ENCODE results near the gene TNS1. TPM values are rescaled to one million over a fixed set of nuclear protein-coding genes. Genes with fewer than 3 reads are reported as not detected.

TNS1 gene
- total RNA-seq, 1 donor from 2014 or later: 0.24 TPM

DNA sequence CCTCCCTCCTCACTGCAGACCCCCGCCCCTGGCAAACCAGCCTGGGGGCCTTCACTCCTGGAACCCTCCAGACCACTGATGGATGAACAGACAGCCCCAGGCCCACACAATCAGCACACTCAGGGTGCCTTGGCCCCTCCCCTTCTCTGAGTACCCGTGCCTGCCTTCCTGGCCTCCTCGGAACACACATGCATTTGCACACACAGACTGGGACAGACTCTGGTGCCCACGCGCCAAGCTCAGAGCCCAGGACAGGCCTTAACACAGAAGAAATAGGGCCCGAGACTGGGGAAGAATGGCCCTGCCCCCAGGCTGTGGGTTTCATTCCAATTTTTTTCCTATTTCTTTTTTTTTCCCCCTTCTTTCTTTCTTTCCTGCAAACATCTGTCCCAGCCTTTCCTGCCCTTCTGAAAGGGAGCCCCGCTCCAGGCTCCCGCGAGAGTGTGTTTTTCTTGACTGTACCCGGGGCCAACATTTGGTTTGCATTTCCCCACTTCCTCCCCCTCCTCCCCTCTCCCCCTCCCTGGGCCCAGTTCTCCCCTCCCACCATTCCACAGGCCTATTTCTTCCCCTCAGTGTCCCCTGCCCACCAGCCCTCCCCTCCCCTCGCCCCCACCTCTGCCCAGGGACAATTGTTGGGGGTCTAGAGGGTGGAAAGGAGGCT is 618 bp upstream of the TNS1 start:
- Histone ChIP-seq H3K4me3 (no peak overlapping the region), H3K9ac (no peak overlapping the region), H3K9me3 (ENCODE audit: low read depth) (no peaks in the 10 kb centered on the region), H3K79me2 (ENCODE audit: low read depth) (no peaks in the 10 kb centered on the region), H4K20me1 (ENCODE audit: low read depth) (no peaks in the 10 kb centered on the region), H3K27me3 (peaks cover 9% of the 10 kb centered on the region), H2AFZ (replicated peaks) (peak overlapping the region; percentile 42), H3K36me3 (no peaks in the 10 kb centered on the region), H3K4me2 (peak overlapping the region; percentile 60), H3F3A (ENCODE audit: low read depth) (no peaks in the 10 kb centered on the region), H3K4me1 (peaks cover 22% of the 10 kb centered on the region), H3K27ac (no peak overlapping the region)
- DNase-seq (ENCODE audit: low spot score): no peak
- Mint-ChIP-seq H3K4me1 (peaks cover 52% of the 10 kb centered on the region), H3K4me3 (peak overlapping the region; percentile 79), H3K36me3 (no peaks in the 10 kb centered on the region), H3K9me3 (no peaks in the 10 kb centered on the region), H3K27ac (peak overlapping the region; percentile 92), H3K27me3 (ENCODE audit: insufficient read depth, low read depth) (peaks cover 11% of the 10 kb centered on the region)
- TF ChIP-seq, protein P1, sequence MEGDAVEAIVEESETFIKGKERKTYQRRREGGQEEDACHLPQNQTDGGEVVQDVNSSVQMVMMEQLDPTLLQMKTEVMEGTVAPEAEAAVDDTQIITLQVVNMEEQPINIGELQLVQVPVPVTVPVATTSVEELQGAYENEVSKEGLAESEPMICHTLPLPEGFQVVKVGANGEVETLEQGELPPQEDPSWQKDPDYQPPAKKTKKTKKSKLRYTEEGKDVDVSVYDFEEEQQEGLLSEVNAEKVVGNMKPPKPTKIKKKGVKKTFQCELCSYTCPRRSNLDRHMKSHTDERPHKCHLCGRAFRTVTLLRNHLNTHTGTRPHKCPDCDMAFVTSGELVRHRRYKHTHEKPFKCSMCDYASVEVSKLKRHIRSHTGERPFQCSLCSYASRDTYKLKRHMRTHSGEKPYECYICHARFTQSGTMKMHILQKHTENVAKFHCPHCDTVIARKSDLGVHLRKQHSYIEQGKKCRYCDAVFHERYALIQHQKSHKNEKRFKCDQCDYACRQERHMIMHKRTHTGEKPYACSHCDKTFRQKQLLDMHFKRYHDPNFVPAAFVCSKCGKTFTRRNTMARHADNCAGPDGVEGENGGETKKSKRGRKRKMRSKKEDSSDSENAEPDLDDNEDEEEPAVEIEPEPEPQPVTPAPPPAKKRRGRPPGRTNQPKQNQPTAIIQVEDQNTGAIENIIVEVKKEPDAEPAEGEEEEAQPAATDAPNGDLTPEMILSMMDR (IDR thresholded peaks at IDR 0.05): no peak
- TF ChIP-seq EZH2 (IDR thresholded peaks at IDR 0.05): no peak
- no peak for TF ChIP-seq EZH2phosphoT487 (IDR thresholded peaks at IDR 0.05)

DNA sequence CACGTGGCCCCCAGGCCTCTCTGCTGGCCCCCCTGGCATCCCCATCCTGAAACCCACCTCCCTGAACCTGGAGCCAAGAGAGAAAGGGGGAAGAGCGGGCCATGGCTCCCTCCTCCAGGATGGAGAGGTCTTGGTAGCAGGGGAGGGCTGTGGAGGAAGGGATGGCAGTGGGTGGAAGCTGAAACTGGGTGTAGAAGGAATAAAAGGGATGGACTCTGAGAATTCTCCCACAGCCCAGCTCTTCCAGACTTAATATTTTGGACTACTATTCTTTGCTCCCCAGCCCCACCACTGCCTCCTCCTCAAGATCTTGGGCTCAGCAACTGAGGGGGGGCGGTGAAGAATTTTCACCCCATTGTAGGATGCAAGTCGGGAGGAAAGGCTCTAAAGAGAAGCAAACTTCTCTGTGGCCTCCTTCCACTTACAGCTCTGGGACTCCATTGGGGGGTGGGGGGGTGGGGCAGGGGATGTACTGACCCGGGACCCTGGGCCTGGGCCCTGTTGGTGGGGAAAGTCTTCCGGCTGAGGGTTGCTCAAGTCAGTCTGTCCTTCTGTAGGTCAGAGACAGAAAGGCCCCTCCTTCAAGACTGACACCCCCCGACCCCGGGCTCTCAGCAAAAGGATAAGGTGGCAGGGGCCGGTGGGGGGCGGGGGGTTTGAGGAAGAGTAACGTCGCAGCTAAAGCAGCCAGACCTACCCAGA is 501 bp downstream of the TNS1 start:
- Mint-ChIP-seq H3K4me1 (peaks cover 49% of the 10 kb centered on the region), H3K4me3 (peak overlapping the region; percentile 69), H3K27me3 (ENCODE audit: insufficient read depth, low read depth) (peaks cover 6% of the 10 kb centered on the region), H3K27ac (peak overlapping the region; percentile 53), H3K36me3 (no peaks in the 10 kb centered on the region), H3K9me3 (no peaks in the 10 kb centered on the region)
- TF ChIP-seq, protein P1 (IDR thresholded peaks at IDR 0.05): no peak
- TF ChIP-seq EZH2 (IDR thresholded peaks at IDR 0.05) (no peak), EZH2phosphoT487 (IDR thresholded peaks at IDR 0.05) (no peak)
- DNase-seq (ENCODE audit: low spot score): no peak
- Histone ChIP-seq H3K27ac (no peak overlapping the region), H2AFZ (replicated peaks) (peak overlapping the region; percentile 34), H3K9ac (no peak overlapping the region), H3F3A (ENCODE audit: low read depth) (no peaks in the 10 kb centered on the region), H3K27me3 (no peaks in the 10 kb centered on the region), H3K79me2 (ENCODE audit: low read depth) (no peaks in the 10 kb centered on the region), H3K4me1 (peaks cover 22% of the 10 kb centered on the region), H4K20me1 (ENCODE audit: low read depth) (no peaks in the 10 kb centered on the region), H3K4me2 (peak overlapping the region; percentile 60), H3K36me3 (no peaks in the 10 kb centered on the region), H3K4me3 (no peak overlapping the region), H3K9me3 (ENCODE audit: low read depth) (no peaks in the 10 kb centered on the region)

DNA sequence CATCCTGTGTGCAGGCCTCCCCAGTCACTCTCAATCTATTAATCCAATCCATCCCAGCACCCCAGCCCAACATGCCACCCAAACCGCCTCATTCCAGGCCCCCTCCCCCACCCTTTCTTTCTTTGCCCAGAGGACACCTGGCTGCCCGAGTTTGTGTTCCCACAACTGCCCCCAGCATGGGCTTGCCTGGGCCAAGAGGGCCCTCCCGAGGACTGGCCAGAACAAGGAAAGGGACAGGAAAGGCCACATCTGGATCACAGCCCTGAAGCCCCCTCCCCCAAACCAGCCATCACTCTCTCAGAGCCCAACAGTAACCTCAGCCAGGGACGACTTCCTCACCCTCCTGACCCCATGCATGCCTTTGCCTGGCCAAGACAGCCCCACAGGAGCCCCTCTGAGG is 1.2 kb downstream of the TNS1 start:
- H3K9me3 ChIP-seq (ENCODE audit: low read depth): no peaks in the 10 kb centered on the region
- Mint-ChIP-seq H3K9me3 (no peaks in the 10 kb centered on the region), H3K36me3 (no peaks in the 10 kb centered on the region), H3K4me3 (peak overlapping the region; percentile 69), H3K27ac (peak overlapping the region; percentile 83), H3K4me1 (peaks cover 54% of the 10 kb centered on the region), H3K27me3 (ENCODE audit: insufficient read depth, low read depth) (peaks cover 6% of the 10 kb centered on the region)
- H3F3A ChIP-seq (ENCODE audit: low read depth): no peaks in the 10 kb centered on the region
- H3K79me2 ChIP-seq (ENCODE audit: low read depth): no peaks in the 10 kb centered on the region
- TF ChIP-seq EZH2phosphoT487 (IDR thresholded peaks at IDR 0.05): no peak
- TF ChIP-seq EZH2 (IDR thresholded peaks at IDR 0.05): no peak
- TF ChIP-seq, protein P1 (IDR thresholded peaks at IDR 0.05): no peak
- H4K20me1 ChIP-seq (ENCODE audit: low read depth): no peaks in the 10 kb centered on the region
- H3K4me2 ChIP-seq: peak overlapping the region; percentile 60
- no peak for DNase-seq (ENCODE audit: low spot score)
- no peaks in the 10 kb centered on the region for H3K27me3 ChIP-seq
- H3K9ac ChIP-seq: no peak overlapping the region
- peak overlapping the region; percentile 34 for H2AFZ ChIP-seq (replicated peaks)
- H3K4me1 ChIP-seq: peaks cover 22% of the 10 kb centered on the region
- no peaks in the 10 kb centered on the region for H3K36me3 ChIP-seq
- H3K27ac ChIP-seq: no peak overlapping the region
- H3K4me3 ChIP-seq: no peak overlapping the region
